Putamen (tissue), 1 donor: Measurements from ENCODE around the gene UBE2G1.
"Not testable (repeated sequence)": the region's sequence is repeated elsewhere in the genome, so short reads cannot be mapped to it uniquely, and the experiment has no call there.

ENCODE experiments used
- DNase-seq: peaks from one replicate; pipeline ENCODE4 v3.0.0-alpha.2; 2016; ENCODE audit warnings: low spot score

The UBE2G1 gene

DNA sequence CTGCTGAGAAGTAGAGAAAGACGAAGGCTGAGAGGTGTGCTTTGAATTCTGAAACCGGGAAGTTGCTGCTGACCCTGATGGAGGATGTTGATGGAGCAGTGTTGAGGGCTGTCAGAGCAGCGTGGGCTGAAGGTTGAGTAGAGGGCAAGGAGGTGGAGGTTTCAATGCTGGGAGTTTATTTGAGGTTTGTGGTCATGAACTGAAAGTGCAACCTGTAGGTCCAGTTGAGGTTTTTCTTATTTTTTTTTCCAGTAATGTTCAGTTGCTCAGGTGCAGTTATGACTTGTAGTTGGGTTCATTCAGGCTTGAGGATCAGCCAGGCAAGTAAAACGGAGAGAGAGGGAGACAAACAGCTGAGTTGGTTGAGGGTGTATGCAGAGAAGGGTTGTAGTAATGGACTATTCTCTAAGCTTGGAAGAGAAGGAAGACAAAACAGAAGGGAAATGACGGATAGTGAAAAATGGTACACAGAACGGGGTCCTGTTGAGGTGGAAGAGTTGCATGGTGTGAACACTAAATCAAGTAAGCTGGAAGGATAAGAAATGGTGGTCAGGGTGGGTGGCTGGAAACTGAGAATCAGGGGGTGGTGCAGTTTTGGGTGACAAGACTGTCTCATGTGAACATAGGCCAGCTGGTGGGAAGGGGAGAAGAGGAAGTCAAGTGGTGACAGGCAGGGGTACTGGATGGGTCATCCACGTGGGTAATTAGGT lies 8.7 kb upstream of the UBE2G1 start:
- DNase-seq: no peak

DNA sequence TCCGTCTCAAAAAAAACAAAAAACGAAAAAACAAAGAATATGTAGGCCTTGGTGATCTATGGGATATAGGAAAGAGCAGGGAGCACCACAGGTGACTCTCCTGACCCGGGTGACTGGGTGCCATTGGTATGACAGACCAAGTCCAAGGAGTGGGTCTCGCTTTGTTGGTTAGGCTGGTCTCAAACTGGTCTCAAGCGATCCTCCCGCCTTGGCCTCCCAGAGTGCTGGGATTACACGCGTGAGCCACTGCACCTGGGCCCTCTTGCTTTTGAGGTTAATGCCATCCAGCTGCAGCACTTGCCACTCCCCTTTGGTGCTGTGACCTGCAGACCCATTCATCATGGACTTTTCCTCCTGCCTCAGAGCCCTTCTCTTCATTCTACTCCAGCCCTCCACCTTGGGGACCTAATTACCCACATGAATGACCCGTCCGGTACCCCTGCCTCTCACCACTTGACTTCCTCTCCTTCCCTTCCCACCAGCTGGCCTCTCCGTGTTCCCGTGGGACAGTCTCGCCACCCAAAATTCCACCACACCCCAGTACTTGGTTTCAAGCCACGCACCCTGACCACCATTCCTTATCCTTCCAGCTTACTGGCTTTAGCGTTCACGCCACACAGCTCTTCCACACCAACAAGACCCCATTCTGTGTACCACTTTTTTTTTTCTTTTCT lies 3.2 kb upstream of the UBE2G1 start:
- DNase-seq: no peak

- no peak for DNase-seq
Measured at GRCh38 chr17:4368341-4368740, 1.9 kb upstream of the UBE2G1 start.

DNA sequence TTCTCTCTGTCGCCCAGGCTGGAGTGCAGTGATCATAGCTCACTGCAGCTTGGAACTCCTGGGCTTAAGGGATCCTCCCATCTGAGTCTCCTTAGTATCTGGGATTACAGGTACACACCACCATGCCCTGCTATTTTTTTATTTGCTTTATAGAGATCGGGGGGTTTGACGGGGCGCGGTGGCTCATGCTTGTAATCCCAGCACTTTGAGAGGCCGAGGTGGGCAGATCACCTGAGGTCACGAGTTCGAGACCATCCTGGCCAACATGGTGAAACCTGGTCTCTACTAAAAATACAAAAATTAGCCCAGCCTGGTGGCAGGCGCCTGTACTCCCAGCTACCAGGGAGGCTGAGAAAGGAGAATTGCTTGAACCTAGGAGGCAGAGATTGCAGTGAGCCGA lies 702 bp upstream of the UBE2G1 start:
- DNase-seq: not testable (repeated sequence)

DNA sequence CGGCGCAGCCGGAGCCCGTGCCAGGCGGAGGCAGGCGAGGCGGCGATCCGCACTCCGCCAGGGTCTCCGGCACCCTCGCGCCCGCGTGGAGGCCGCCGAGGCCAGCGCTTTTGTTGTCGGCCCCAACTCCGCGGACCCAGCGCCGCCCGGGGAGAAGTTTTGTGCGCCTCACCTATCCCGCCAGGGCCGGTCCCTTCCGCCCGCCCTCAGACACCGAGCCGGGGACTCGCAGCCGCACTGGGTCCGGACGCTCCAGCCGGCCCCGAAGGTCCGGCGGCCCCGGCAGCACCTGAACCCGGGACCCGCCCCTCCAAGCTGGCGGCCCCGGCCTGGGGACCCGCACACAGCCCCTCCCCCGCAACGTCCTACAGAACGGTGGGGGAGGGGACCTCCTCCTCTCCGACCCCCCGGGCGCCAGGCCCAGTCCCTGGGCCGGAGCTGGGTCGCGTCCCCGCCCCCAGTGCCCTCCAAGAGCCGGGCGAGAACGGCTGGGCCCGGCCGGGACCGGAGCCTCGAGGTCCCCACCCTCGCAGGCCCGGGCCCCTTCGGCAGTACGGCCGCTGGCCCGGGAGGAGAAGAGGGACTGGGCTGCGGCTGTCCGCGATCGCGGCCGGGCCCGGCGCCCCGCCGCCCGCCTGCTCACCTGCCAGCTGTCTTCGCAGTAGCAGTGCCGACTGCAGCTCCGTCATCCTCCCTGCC lies 698 bp downstream of the UBE2G1 start:
- DNase-seq: peak; percentile 15

DNA sequence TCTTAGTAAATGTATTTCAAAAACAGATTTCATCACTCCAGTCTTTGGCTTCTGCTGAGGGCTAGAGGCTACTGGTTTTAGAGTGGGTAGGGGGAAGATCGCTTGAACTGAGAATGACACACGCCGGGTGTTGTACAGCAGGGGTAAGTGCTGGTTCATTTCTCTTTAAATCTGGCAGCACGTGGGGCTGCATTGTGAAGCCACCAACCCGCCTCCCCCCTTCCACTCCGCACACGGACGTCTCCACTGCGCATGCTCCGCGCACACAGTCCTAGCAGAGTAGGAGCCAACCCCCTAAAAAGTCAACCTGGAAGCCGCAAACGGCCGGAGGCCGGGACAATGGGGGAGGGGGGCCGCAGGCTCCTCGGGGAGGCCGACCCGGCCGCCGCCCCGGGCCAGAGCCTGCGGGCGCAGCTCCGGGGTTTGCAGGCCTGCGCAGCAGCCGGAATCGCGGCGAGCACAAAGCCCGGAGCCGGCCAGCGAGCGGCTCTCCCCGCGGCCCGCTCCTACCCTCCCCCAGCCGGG lies 1.3 kb downstream of the UBE2G1 start:
- peak; percentile 94 for DNase-seq

GRCh38 chr17:4364622-4365041 lies 1.8 kb downstream of the UBE2G1 start:
- no peak for DNase-seq

DNA sequence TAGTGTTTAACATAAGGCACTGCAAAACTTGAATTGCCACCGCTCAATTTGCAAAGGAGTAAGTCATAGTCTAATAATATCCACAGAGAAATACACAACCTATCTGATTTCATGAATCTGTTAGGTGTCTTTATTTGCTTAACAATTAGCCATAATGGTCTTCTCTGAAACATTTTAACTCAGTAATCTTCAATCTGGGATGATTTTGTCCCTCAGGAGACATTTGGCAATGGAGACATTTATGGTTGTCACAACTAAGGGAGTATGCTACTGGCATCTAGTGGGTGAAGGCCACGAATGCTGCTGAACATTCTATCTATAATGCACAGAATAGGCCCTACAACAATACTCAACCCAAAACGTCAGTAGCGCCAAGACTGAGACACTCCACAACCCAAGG lies 4.3 kb downstream of the UBE2G1 start:
- peak; percentile 16 for DNase-seq

DNA sequence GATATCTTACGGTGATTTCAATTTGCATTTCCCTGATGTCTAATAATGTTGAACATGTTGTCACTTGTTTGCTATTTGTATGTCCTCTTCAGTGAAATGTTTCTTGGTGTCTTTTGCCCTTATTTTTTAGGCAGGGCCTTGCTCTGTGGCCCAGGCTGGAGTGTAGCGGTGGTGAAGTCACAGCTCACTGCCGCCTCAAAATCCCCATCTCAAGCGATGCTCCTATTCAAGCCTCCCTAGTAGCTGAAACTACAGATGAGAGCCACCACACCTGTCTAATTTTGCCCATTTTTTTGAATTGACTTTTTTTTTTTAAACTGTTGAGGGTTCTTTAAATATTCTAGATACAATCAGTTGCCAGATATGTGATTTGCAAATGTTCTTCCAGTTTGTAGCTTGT lies 8.3 kb downstream of the UBE2G1 start:
- DNase-seq: no peak

- DNase-seq: no peak
Measured at GRCh38 chr17:4357671-4358070, 8.8 kb downstream of the UBE2G1 start.

DNA sequence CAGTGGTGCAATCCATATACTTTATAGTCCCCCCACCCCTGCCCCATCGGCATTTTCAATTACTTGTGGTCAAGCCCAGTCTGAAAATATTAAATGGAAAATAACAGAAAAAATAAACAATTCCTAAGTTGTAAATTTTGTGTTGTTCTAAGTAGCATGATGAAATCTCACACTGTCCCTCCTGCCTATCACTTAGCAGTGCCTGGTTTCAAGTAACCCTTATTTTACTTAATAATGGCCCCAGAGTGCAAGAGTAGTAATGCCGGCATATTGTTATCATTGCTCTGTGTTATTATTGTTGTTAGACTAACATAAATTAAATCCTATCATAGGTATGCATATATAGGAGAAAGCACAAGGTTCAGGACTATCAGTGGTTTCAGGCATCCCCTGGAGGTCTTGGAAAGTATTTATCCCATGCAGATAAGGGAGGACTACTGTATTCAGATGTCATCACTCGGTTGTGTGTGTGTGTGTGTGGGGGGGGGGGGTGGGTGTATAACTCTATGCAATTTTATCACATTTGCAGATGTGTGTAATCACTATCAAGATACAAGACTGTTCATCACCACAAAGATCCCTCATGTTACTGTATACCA lies 9.3 kb downstream of the UBE2G1 start:
- DNase-seq: no peak

GRCh38 chr17:4354862-4355514 lies 11.5 kb downstream of the UBE2G1 start:
- no peak for DNase-seq

DNA sequence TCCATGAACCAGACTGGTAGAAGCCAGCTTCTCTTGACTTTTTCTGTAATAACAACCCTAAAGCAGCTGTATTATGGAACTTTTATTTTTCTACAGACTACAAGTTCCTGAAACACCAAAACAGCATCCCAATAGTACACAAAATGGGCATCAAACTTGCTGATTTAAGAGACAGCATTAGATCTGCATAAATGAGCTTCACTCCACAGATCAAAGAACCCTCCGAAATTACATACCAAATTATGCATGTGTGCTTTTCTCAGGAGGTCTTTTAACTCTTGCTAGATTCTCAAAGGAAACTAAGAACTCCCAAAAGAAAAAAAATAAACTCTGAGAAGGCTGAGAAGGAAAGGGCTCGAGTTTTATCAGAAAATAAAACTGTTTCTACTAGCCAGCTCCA lies 12.3 kb downstream of the UBE2G1 start:
- no peak for DNase-seq

GRCh38 chr17:4350214-4350613 lies 16.3 kb downstream of the UBE2G1 start:
- not testable (repeated sequence) for DNase-seq

DNA sequence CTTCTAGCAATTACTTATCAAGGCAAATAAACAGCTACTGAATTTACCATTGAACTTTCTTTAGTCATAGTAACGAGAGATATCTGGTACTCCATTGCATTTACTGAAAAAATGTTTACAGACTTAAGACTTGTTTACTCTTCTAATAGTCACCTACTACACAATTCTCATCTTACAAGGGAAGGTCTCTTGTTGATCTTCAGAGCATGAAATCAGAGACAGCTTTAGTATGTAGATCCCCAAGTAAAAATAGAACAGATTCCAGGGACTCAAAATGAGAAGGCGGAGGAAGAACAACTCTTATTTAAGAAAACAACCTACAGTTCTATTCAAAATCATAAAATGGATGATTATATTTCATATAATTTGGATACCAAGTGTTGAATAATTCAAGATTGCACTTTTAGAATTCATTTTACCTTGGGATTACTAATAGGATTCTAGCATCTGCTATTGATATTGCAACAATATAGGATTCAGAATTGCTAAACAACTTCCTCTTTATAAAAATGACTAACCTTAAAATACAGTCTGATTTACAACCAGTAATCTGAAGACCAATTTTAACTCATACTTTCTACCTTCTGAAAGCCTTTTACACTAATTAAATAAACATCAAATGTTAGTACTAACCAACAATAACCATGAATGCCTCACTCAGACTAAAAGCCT lies 20.8 kb downstream of the UBE2G1 start:
- DNase-seq: no peak

DNA sequence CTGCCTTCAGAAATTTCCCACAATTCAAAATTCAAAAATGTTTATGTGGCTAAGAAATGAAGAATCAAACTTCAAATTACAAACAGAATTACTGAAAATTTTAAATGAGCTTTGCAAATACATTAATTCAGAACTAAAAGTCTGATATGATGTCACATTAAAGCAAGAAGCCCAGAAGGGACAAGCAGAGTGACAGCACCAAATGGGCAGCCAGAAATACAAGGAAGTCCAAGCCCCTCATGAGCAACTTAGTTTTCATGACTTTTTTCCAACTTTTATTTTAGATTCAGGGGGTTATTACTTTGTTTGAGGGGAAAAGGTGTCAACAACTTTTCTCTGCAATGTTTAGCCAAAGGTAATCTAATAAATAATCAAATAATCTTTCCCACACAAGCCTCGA lies 21.5 kb downstream of the UBE2G1 start:
- DNase-seq: no peak

DNA sequence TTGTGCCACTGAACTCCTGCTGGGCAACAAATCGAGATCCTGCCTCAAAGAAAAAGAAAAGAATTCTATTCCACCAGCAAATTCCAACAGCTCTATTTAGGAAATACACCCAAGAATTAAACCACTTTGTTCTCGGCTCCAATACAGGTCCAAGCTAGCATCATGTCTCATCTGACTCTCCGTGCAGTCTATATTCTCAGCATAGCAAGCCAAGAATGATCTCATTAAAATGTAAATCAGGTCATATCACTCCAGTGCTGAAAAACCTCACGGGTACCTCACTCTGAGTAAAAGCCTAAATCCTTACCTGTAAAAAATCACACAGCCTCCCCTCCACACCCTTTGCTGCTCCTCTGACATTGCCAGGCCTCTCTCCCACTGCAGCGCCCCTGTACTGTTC lies 23.9 kb downstream of the UBE2G1 start:
- no peak for DNase-seq

- DNase-seq: no peak
Measured at GRCh38 chr17:4341616-4341977, 24.9 kb downstream of the UBE2G1 start.

GRCh38 chr17:4340914-4341615 lies 25.4 kb downstream of the UBE2G1 start:
- no peak for DNase-seq

GRCh38 chr17:4334776-4335584 lies 31.5 kb downstream of the UBE2G1 start:
- no peak for DNase-seq
